Parathyroid adenoma (tissue), 2 donors: ENCODE data around the gene NIT2.

Experiments
- H2AFZ ChIP-seq: fragments of 300-600 bp; sonication (generic); one replicate; pipeline ENCODE4 v1.7.0; 2017; ENCODE audit warnings: antibody characterized with exemption, mild to moderate bottlenecking
- H3K27ac ChIP-seq: fragments of 300-600 bp; sonication (generic); one replicate; pipeline ENCODE4 v1.7.0; 2017
- H3K27me3 ChIP-seq: fragments of 300-600 bp; sonication (generic); one replicate; pipeline ENCODE4 v1.7.0; 2017; ENCODE audit warnings: low read length; ENCODE audit not compliant: control insufficient read depth, insufficient read depth
- H3K36me3 ChIP-seq: fragments of 300-600 bp; sonication (generic); one replicate; pipeline ENCODE4 v1.7.0; 2017; ENCODE audit warnings: low read length; ENCODE audit not compliant: control insufficient read depth, insufficient read depth
- H3K4me1 ChIP-seq: fragments of 300-600 bp; sonication (generic); one replicate; pipeline ENCODE4 v1.7.0; 2017; ENCODE audit warnings: control low read depth
- H3K4me2 ChIP-seq: fragments of 300-600 bp; sonication (generic); one replicate; pipeline ENCODE4 v1.7.0; 2017; ENCODE audit warnings: low read length
- H3K4me3 ChIP-seq: fragments of 300-600 bp; sonication (generic); one replicate; pipeline ENCODE4 v1.7.0; 2017; ENCODE audit warnings: low read depth, low read length
- H3K79me2 ChIP-seq: fragments of 300-600 bp; sonication (generic); one replicate; pipeline ENCODE4 v1.7.0; 2017; ENCODE audit warnings: control low read depth
- H3K9ac ChIP-seq: fragments of 300-600 bp; sonication (generic); one replicate; pipeline ENCODE4 v1.7.0; 2017; ENCODE audit warnings: mild to moderate bottlenecking
- H3K9me3 ChIP-seq: fragments of 300-600 bp; sonication (generic); one replicate; pipeline ENCODE4 v1.7.0; 2017; ENCODE audit warnings: low read length; ENCODE audit not compliant: control insufficient read depth
- CTCF ChIP-seq: fragments of 300-600 bp; sonication (generic); IDR thresholded peaks from one replicate; pipeline ENCODE4 v1.7.0; 2017; ENCODE audit warnings: antibody characterized with exemption, mild to moderate bottlenecking
- donor health status: primary hyperparathyroidism.

The NIT2 gene

DNA sequence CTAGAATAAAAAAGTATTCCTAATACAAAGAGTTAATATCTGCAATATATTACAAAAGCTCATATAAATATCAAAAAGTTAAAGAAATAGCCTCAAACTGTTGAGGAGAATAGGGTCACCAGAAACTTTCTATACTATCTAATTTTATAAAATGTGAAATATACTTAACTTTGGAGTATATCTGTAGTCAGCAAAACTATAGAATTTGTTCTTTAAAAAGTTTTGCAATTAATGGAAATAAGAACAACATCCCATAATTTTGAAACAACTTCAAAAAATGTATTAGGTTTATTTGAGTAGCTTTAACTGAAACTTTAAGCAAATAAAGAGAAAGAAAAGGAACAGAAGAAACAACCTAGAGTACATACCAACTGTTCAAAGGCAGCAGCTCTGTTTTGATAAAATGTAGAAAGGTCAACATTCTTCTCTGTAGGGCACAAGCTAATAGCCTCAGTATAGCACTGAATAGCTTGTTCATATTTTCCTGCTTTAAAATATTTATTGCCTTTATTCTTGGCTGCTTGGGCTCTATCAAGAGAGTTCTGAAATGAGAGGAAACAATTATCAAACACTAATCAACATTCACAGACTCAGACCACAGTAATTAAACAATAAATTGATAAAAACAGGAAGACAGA, 52.0 kb downstream of the NIT2 start:
- H3K79me2 ChIP-seq = peaks cover 22% of the 10 kb centered on the region
- H3K4me2 ChIP-seq = no peak overlapping the region
- H3K4me1 ChIP-seq = peaks cover 4% of the 10 kb centered on the region
- no peaks in the 10 kb centered on the region for H3K9me3 ChIP-seq
- peaks cover 4% of the 10 kb centered on the region for H3K36me3 ChIP-seq
- no peak overlapping the region for H3K4me3 ChIP-seq
- H3K9ac ChIP-seq = no peak overlapping the region
- no peak overlapping the region for H3K27ac ChIP-seq
- TF ChIP-seq CTCF = no peak
- H3K27me3 ChIP-seq = no peaks in the 10 kb centered on the region
- no peak overlapping the region for H2AFZ ChIP-seq

DNA sequence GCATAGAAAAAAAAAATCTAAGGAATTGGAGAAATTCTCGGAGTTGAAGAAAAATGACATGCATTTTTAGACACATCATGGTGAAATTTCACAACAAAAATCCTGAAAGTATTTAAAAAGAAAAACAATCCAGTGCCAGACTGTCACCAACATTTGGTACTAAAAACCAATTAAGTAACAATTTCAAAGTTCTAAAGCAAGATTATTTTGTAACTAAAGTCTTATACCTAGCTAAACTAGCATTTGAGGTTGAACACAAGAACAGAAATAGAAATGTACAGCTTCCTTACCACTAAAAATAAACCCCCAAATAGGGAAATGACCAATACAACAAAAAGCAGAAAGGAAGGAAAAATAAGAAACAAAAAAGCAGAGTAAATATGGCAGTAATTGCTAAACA, 54.5 kb downstream of the NIT2 start:
- H3K36me3 ChIP-seq = peaks cover 4% of the 10 kb centered on the region
- H3K27ac ChIP-seq = no peak overlapping the region
- H3K79me2 ChIP-seq = peaks cover 39% of the 10 kb centered on the region
- no peaks in the 10 kb centered on the region for H3K27me3 ChIP-seq
- H3K4me2 ChIP-seq = no peak overlapping the region
- H2AFZ ChIP-seq = no peak overlapping the region
- no peaks in the 10 kb centered on the region for H3K9me3 ChIP-seq
- no peak overlapping the region for H3K9ac ChIP-seq
- H3K4me1 ChIP-seq = peaks cover 3% of the 10 kb centered on the region
- no peak for TF ChIP-seq CTCF
- no peak overlapping the region for H3K4me3 ChIP-seq

- Histone ChIP-seq H3K36me3 (no peaks in the 10 kb centered on the region), H3K9ac (no peak overlapping the region), H3K4me3 (no peak overlapping the region), H3K27ac (no peak overlapping the region), H2AFZ (no peak overlapping the region), H3K27me3 (no peaks in the 10 kb centered on the region), H3K4me2 (no peak overlapping the region), H3K79me2 (peaks cover 61% of the 10 kb centered on the region), H3K9me3 (no peaks in the 10 kb centered on the region), H3K4me1 (peaks cover 3% of the 10 kb centered on the region)
- no peak for TF ChIP-seq CTCF
Measured at GRCh38 chr3:100395679-100396431, 61.3 kb downstream of the NIT2 start.

DNA sequence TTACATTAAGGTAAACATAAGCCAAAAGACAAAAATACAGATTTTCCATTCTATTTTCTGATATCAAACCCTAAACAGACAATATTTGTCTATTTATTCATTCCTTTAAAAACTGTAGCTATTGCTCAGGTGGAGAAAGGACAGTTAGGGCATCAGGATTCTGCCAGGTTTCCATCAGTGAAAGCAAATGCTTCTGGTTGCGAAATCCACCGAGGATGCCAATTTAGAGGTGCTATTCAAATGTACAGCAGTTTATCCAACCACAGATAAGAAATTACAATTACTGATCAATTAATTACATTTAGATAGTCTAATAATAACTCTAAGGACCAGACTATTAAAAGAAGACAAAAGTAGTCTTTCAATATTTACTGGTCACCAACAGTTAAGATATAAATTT, 62.4 kb downstream of the NIT2 start:
- TF ChIP-seq CTCF = no peak
- H3K27ac ChIP-seq = no peak overlapping the region
- peaks cover 56% of the 10 kb centered on the region for H3K79me2 ChIP-seq
- H3K9ac ChIP-seq = no peak overlapping the region
- H3K36me3 ChIP-seq = no peaks in the 10 kb centered on the region
- no peaks in the 10 kb centered on the region for H3K27me3 ChIP-seq
- no peak overlapping the region for H3K4me3 ChIP-seq
- H3K4me1 ChIP-seq = peaks cover under 1% of the 10 kb centered on the region
- no peak overlapping the region for H2AFZ ChIP-seq
- H3K9me3 ChIP-seq = no peaks in the 10 kb centered on the region
- no peak overlapping the region for H3K4me2 ChIP-seq
